Skeletal muscle tissue (tissue), 4 donors: Measurements from ENCODE around the gene KRT75. TPM values are rescaled to one million over a fixed set of nuclear protein-coding genes. Genes with fewer than 3 reads are reported as not detected.
"Not testable (repeated sequence)": the region's sequence is repeated elsewhere in the genome, so short reads cannot be mapped to it uniquely, and the experiment has no call there.

Experiments
- H3K27ac ChIP-seq: one replicate; pipeline ENCODE4 v1.7.0; 2013; ENCODE audit warnings: mild to moderate bottlenecking, low read depth, low read length, inconsistent platforms
- H3K27me3 ChIP-seq, 3 donors: one replicate each; pipeline ENCODE4 v1.7.0; 2013; ENCODE audit warnings: low read length in 3 of 3; ENCODE audit not compliant: control insufficient read depth in 3 of 3, insufficient read depth in 3 of 3
- H3K36me3 ChIP-seq, 3 donors: one replicate each; pipeline ENCODE4 v1.7.0; 2013; ENCODE audit warnings: low read length in 3 of 3; ENCODE audit not compliant: control insufficient read depth in 3 of 3, insufficient read depth in 3 of 3
- H3K4me1 ChIP-seq, 3 donors: one replicate each; pipeline ENCODE4 v1.7.0; 2013; ENCODE audit warnings: low read length in 3 of 3, mild to moderate bottlenecking in 3 of 3; ENCODE audit not compliant: control insufficient read depth in 3 of 3, insufficient read depth in 3 of 3
- H3K4me3 ChIP-seq, 3 donors: one replicate each; pipeline ENCODE4 v1.7.0; 2013; ENCODE audit warnings: low read length in 3 of 3
- H3K9ac ChIP-seq, 3 donors: one replicate each; pipeline ENCODE4 v1.7.0; 2013; ENCODE audit warnings: low read length in 3 of 3, mild to moderate bottlenecking in 3 of 3, moderate library complexity in 2 of 3, low read depth in 1 of 3
- H3K9me3 ChIP-seq, 3 donors: one replicate each; pipeline ENCODE4 v1.7.0; 2013; ENCODE audit warnings: low read length in 3 of 3; ENCODE audit not compliant: control insufficient read depth in 3 of 3
- total RNA-seq: library from RNA; depleted of rRNA; stranded (reverse); fragments of >200 nt; gene quantifications from one replicate; pipeline ENCODE4 v1.2.3, GENCODE V29; 2014
- donor health status: Osteomylitis.

KRT75 gene
- total RNA-seq, 1 donor from 2014 or later, result not detected

GRCh38 chr12:52454411-52455201 is 20.4 kb upstream of the KRT75 start:
- Histone ChIP-seq H3K27ac (no peak overlapping the region), H3K27me3 (peaks cover 0 to 3% (median 0%) of the 10 kb centered on the region in 3 donors), H3K9me3 (no peaks in the 10 kb centered on the region), H3K4me1 (no peaks in the 10 kb centered on the region), H3K9ac (no peak overlapping the region), H3K4me3 (no peak overlapping the region), H3K36me3 (no peaks in the 10 kb centered on the region)

GRCh38 chr12:52452101-52452500 is 17.9 kb upstream of the KRT75 start, which contains the start of gene KRT6B:
Gene KRT6B (minus strand): TSS chr12:52452146. CDS start chr12:52452078, 68 bp downstream.
- H3K9me3 ChIP-seq, result no peaks in the 10 kb centered on the region
- no peaks in the 10 kb centered on the region for H3K4me1 ChIP-seq

GRCh38 chr12:52448228-52448627 is 14.1 kb upstream of the KRT75 start:
- Histone ChIP-seq H3K4me3 (no peak overlapping the region), H3K27me3 (peaks cover 0 to 21% (median 10%) of the 10 kb centered on the region in 3 donors), H3K9me3 (no peaks in the 10 kb centered on the region), H3K27ac (no peak overlapping the region), H3K36me3 (no peaks in the 10 kb centered on the region), H3K9ac (no peak overlapping the region), H3K4me1 (no peaks in the 10 kb centered on the region)

More at GRCh38 chr12:52452101-52452500, 17.9 kb upstream of the KRT75 start, which contains the start of gene KRT6B:
- Histone ChIP-seq H3K27me3 (peaks cover 0 to 7% (median 3%) of the 10 kb centered on the region in 3 donors), H3K27ac (no peak within 1 kb of the TSS), H3K4me3 (no peak within 1 kb of the TSS), H3K36me3 (no peaks in the 10 kb centered on the region), H3K9ac (no peak within 1 kb of the TSS)

- not testable (repeated sequence) for H3K4me1 ChIP-seq, H3K9me3 ChIP-seq, H3K36me3 ChIP-seq, H3K27ac ChIP-seq, H3K4me3 ChIP-seq, H3K9ac ChIP-seq
- H3K27me3 ChIP-seq, result peaks cover 0 to 29% (median 16%) of the 10 kb centered on the region in 3 donors
Measured at GRCh38 chr12:52447196-52447595, 13.0 kb upstream of the KRT75 start.

- no peak overlapping the region for H3K9ac ChIP-seq
- H3K27ac ChIP-seq, result no peak overlapping the region
- H3K4me1 ChIP-seq, result no peaks in the 10 kb centered on the region
- H3K4me3 ChIP-seq, result no peak overlapping the region
- no peaks in the 10 kb centered on the region for H3K9me3 ChIP-seq
- H3K27me3 ChIP-seq, result peaks cover 0 to 32% (median 16%) of the 10 kb centered on the region in 3 donors
- H3K36me3 ChIP-seq, result no peaks in the 10 kb centered on the region
Measured at GRCh38 chr12:52446367-52447045, 12.3 kb upstream of the KRT75 start.

GRCh38 chr12:52445876-52446275 is 11.7 kb upstream of the KRT75 start:
- H3K27ac ChIP-seq, result no peak overlapping the region
- H3K9ac ChIP-seq, result no peak overlapping the region
- no peaks in the 10 kb centered on the region for H3K4me1 ChIP-seq
- no peaks in the 10 kb centered on the region for H3K9me3 ChIP-seq
- H3K36me3 ChIP-seq, result no peaks in the 10 kb centered on the region
- H3K27me3 ChIP-seq, result peaks cover 0 to 38% (median 18%) of the 10 kb centered on the region in 3 donors
- no peak overlapping the region for H3K4me3 ChIP-seq

- no peak overlapping the region for H3K9ac ChIP-seq
- H3K27ac ChIP-seq, result no peak overlapping the region
- H3K36me3 ChIP-seq, result no peaks in the 10 kb centered on the region
- H3K9me3 ChIP-seq, result no peaks in the 10 kb centered on the region
- H3K27me3 ChIP-seq, result peaks cover 0 to 42% (median 27%) of the 10 kb centered on the region in 3 donors
- H3K4me1 ChIP-seq, result no peaks in the 10 kb centered on the region
- no peak overlapping the region for H3K4me3 ChIP-seq
Measured at GRCh38 chr12:52444647-52445595, 10.8 kb upstream of the KRT75 start.

- no peak overlapping the region for H3K9ac ChIP-seq
- no peaks in the 10 kb centered on the region for H3K4me1 ChIP-seq
- peaks cover 0 to 47% (median 35%) of the 10 kb centered on the region in 3 donors for H3K27me3 ChIP-seq
- H3K27ac ChIP-seq, result no peak overlapping the region
- no peaks in the 10 kb centered on the region for H3K36me3 ChIP-seq
- H3K9me3 ChIP-seq, result no peaks in the 10 kb centered on the region
- H3K4me3 ChIP-seq, result no peak overlapping the region
Measured at GRCh38 chr12:52443966-52444365, 9.8 kb upstream of the KRT75 start.

- no peak overlapping the region for H3K27ac ChIP-seq
- no peak overlapping the region for H3K4me3 ChIP-seq
- no peaks in the 10 kb centered on the region for H3K4me1 ChIP-seq
- H3K27me3 ChIP-seq, result peaks cover 0 to 49% (median 35%) of the 10 kb centered on the region in 3 donors
- no peaks in the 10 kb centered on the region for H3K36me3 ChIP-seq
- no peak overlapping the region for H3K9ac ChIP-seq
- H3K9me3 ChIP-seq, result no peaks in the 10 kb centered on the region
Measured at GRCh38 chr12:52442600-52443061, 8.5 kb upstream of the KRT75 start.
